ENCODE data around the gene FGF10. TPM values are rescaled to one million over a fixed set of nuclear protein-coding genes. Genes with fewer than 3 reads are reported as not detected.

Gene FGF10
- total RNA-seq, 2 experiments from 2014 or later, result not detected

GRCh38 chr5:44321144-44321725 lies 68.0 kb downstream of the FGF10 start:
- DNase-seq, result no peak
- Mint-ChIP-seq H3K4me3 (no peak overlapping the region), H3K27ac (no peak overlapping the region), H3K4me1 (no peaks in the 10 kb centered on the region), H3K9me3 (no peaks in the 10 kb centered on the region), H3K36me3 (no peaks in the 10 kb centered on the region), H3K27me3 (no peaks in the 10 kb centered on the region)

- no peak overlapping the region for H3K27ac Mint-ChIP-seq
- no peaks in the 10 kb centered on the region for H3K9me3 Mint-ChIP-seq
- H3K4me1 Mint-ChIP-seq, result no peaks in the 10 kb centered on the region
- no peaks in the 10 kb centered on the region for H3K27me3 Mint-ChIP-seq
- H3K4me3 Mint-ChIP-seq, result no peak overlapping the region
- no peaks in the 10 kb centered on the region for H3K36me3 Mint-ChIP-seq
- no peak for DNase-seq
Measured at GRCh38 chr5:44320188-44320587, 69.0 kb downstream of the FGF10 start.

- Mint-ChIP-seq H3K36me3 (no peaks in the 10 kb centered on the region), H3K4me3 (no peak overlapping the region), H3K9me3 (no peaks in the 10 kb centered on the region), H3K27ac (no peak overlapping the region), H3K27me3 (no peaks in the 10 kb centered on the region), H3K4me1 (no peaks in the 10 kb centered on the region)
- no peak for DNase-seq
Measured at GRCh38 chr5:44318883-44319282, 70.3 kb downstream of the FGF10 start.

GRCh38 chr5:44312374-44312773 lies 76.8 kb downstream of the FGF10 start:
- no peak for DNase-seq
- H3K4me1 Mint-ChIP-seq, result no peaks in the 10 kb centered on the region
- H3K9me3 Mint-ChIP-seq, result peaks cover 2% of the 10 kb centered on the region
- H3K27ac Mint-ChIP-seq, result no peak overlapping the region
- H3K36me3 Mint-ChIP-seq, result no peaks in the 10 kb centered on the region
- no peak overlapping the region for H3K4me3 Mint-ChIP-seq
- no peaks in the 10 kb centered on the region for H3K27me3 Mint-ChIP-seq

GRCh38 chr5:44300551-44300950 lies 88.7 kb downstream of the FGF10 start:
- no peaks in the 10 kb centered on the region for H3K27me3 Mint-ChIP-seq
- peaks cover 2% of the 10 kb centered on the region for H3K9me3 Mint-ChIP-seq
- no peaks in the 10 kb centered on the region for H3K4me1 Mint-ChIP-seq
- no peak for DNase-seq
- no peaks in the 10 kb centered on the region for H3K36me3 Mint-ChIP-seq
- H3K27ac Mint-ChIP-seq, result no peak overlapping the region
- no peak overlapping the region for H3K4me3 Mint-ChIP-seq

- no peaks in the 10 kb centered on the region for H3K4me1 Mint-ChIP-seq
- H3K4me3 Mint-ChIP-seq, result no peak overlapping the region
- no peak overlapping the region for H3K27ac Mint-ChIP-seq
- no peaks in the 10 kb centered on the region for H3K27me3 Mint-ChIP-seq
- H3K36me3 Mint-ChIP-seq, result no peaks in the 10 kb centered on the region
- no peak for DNase-seq
- no peaks in the 10 kb centered on the region for H3K9me3 Mint-ChIP-seq
Measured at GRCh38 chr5:44299394-44299793, 89.8 kb downstream of the FGF10 start.

GRCh38 chr5:44294516-44294915 lies 94.7 kb downstream of the FGF10 start:
- peaks cover 6% of the 10 kb centered on the region for H3K9me3 Mint-ChIP-seq

GRCh38 chr5:44292736-44293135 lies 96.5 kb downstream of the FGF10 start:
- H3K27me3 Mint-ChIP-seq, result no peaks in the 10 kb centered on the region
- H3K4me3 Mint-ChIP-seq, result no peak overlapping the region
- H3K9me3 Mint-ChIP-seq, result peaks cover 8% of the 10 kb centered on the region
- H3K27ac Mint-ChIP-seq, result no peak overlapping the region
- no peak for DNase-seq
- H3K4me1 Mint-ChIP-seq, result no peaks in the 10 kb centered on the region
- no peaks in the 10 kb centered on the region for H3K36me3 Mint-ChIP-seq

More at GRCh38 chr5:44294516-44294915, 94.7 kb downstream of the FGF10 start:
- Mint-ChIP-seq H3K27ac (no peak overlapping the region), H3K36me3 (no peaks in the 10 kb centered on the region), H3K4me1 (no peaks in the 10 kb centered on the region), H3K27me3 (no peaks in the 10 kb centered on the region), H3K4me3 (no peak overlapping the region)
- DNase-seq, result no peak

GRCh38 chr5:44278469-44278868 lies 110.8 kb downstream of the FGF10 start:
- no peak overlapping the region for H3K4me3 Mint-ChIP-seq
- no peak for DNase-seq
- no peaks in the 10 kb centered on the region for H3K9me3 Mint-ChIP-seq
- no peaks in the 10 kb centered on the region for H3K27me3 Mint-ChIP-seq
- no peaks in the 10 kb centered on the region for H3K4me1 Mint-ChIP-seq
- no peak overlapping the region for H3K27ac Mint-ChIP-seq
- H3K36me3 Mint-ChIP-seq, result no peaks in the 10 kb centered on the region

- no peak overlapping the region for H3K27ac Mint-ChIP-seq
- DNase-seq, result no peak
- no peaks in the 10 kb centered on the region for H3K4me1 Mint-ChIP-seq
- no peaks in the 10 kb centered on the region for H3K36me3 Mint-ChIP-seq
- no peaks in the 10 kb centered on the region for H3K9me3 Mint-ChIP-seq
- H3K27me3 Mint-ChIP-seq, result no peaks in the 10 kb centered on the region
- H3K4me3 Mint-ChIP-seq, result no peak overlapping the region
Measured at GRCh38 chr5:44275908-44276307, 113.3 kb downstream of the FGF10 start.

GRCh38 chr5:44275329-44275728 lies 113.9 kb downstream of the FGF10 start:
- no peaks in the 10 kb centered on the region for H3K4me1 Mint-ChIP-seq

GRCh38 chr5:44267909-44268308 lies 121.3 kb downstream of the FGF10 start:
- no peaks in the 10 kb centered on the region for H3K36me3 Mint-ChIP-seq
- no peaks in the 10 kb centered on the region for H3K9me3 Mint-ChIP-seq
- DNase-seq, result no peak
- H3K4me1 Mint-ChIP-seq, result no peaks in the 10 kb centered on the region
- H3K27me3 Mint-ChIP-seq, result no peaks in the 10 kb centered on the region
- no peak overlapping the region for H3K27ac Mint-ChIP-seq
- no peak overlapping the region for H3K4me3 Mint-ChIP-seq

More at GRCh38 chr5:44275329-44275728, 113.9 kb downstream of the FGF10 start:
- Mint-ChIP-seq H3K9me3 (no peaks in the 10 kb centered on the region), H3K27ac (no peak overlapping the region), H3K4me3 (no peak overlapping the region), H3K36me3 (no peaks in the 10 kb centered on the region), H3K27me3 (no peaks in the 10 kb centered on the region)
- no peak for DNase-seq

GRCh38 chr5:44266882-44267576 lies 122.2 kb downstream of the FGF10 start:
- no peak for DNase-seq
- Mint-ChIP-seq H3K27me3 (no peaks in the 10 kb centered on the region), H3K4me1 (no peaks in the 10 kb centered on the region), H3K27ac (no peak overlapping the region), H3K36me3 (no peaks in the 10 kb centered on the region), H3K4me3 (no peak overlapping the region), H3K9me3 (no peaks in the 10 kb centered on the region)

- Mint-ChIP-seq H3K36me3 (no peaks in the 10 kb centered on the region), H3K9me3 (no peaks in the 10 kb centered on the region), H3K27ac (no peak overlapping the region), H3K27me3 (no peaks in the 10 kb centered on the region), H3K4me1 (no peaks in the 10 kb centered on the region), H3K4me3 (no peak overlapping the region)
- DNase-seq, result no peak
Measured at GRCh38 chr5:44265713-44266112, 123.5 kb downstream of the FGF10 start.

GRCh38 chr5:44260793-44261192 lies 128.4 kb downstream of the FGF10 start:
- Mint-ChIP-seq H3K36me3 (no peaks in the 10 kb centered on the region), H3K4me3 (no peak overlapping the region), H3K9me3 (no peaks in the 10 kb centered on the region), H3K4me1 (no peaks in the 10 kb centered on the region), H3K27me3 (no peaks in the 10 kb centered on the region), H3K27ac (no peak overlapping the region)
- no peak for DNase-seq
